ENCODE data around the gene PIKFYVE. TPM values are rescaled to one million over a fixed set of nuclear protein-coding genes. Genes with fewer than 3 reads are reported as not detected.
A peak's percentile ranks its signal among the peaks of the same experiment; 100 is the strongest.
"Not testable (repeated sequence)": the region's sequence is repeated elsewhere in the genome, so short reads cannot be mapped to it uniquely, and the experiment has no call there.

PIKFYVE gene, protein sequence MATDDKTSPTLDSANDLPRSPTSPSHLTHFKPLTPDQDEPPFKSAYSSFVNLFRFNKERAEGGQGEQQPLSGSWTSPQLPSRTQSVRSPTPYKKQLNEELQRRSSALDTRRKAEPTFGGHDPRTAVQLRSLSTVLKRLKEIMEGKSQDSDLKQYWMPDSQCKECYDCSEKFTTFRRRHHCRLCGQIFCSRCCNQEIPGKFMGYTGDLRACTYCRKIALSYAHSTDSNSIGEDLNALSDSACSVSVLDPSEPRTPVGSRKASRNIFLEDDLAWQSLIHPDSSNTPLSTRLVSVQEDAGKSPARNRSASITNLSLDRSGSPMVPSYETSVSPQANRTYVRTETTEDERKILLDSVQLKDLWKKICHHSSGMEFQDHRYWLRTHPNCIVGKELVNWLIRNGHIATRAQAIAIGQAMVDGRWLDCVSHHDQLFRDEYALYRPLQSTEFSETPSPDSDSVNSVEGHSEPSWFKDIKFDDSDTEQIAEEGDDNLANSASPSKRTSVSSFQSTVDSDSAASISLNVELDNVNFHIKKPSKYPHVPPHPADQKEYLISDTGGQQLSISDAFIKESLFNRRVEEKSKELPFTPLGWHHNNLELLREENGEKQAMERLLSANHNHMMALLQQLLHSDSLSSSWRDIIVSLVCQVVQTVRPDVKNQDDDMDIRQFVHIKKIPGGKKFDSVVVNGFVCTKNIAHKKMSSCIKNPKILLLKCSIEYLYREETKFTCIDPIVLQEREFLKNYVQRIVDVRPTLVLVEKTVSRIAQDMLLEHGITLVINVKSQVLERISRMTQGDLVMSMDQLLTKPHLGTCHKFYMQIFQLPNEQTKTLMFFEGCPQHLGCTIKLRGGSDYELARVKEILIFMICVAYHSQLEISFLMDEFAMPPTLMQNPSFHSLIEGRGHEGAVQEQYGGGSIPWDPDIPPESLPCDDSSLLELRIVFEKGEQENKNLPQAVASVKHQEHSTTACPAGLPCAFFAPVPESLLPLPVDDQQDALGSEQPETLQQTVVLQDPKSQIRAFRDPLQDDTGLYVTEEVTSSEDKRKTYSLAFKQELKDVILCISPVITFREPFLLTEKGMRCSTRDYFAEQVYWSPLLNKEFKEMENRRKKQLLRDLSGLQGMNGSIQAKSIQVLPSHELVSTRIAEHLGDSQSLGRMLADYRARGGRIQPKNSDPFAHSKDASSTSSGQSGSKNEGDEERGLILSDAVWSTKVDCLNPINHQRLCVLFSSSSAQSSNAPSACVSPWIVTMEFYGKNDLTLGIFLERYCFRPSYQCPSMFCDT (N-terminal part only)
- 10 to 100 TPM; 20.0 to 57.9 (median 26.1) TPM for total RNA-seq

GRCh38 chr2:208265801-208266552, at the start of gene PIKFYVE:
Gene PIKFYVE (plus strand): TSS chr2:208266255. CDS start chr2:208271520, 5,265 bp downstream.
- peak; percentile 78 to 98 (median 96) for ATAC-seq (replicated peaks in 6 of 8)
- 0 to 3% (median 0%) methylated on average over 1 to 10 of the region's 50 CpGs; no CpG with 5 or more reads in 4 of the 10 experiments for WGBS, 10 experiments
- H3K4me1 ChIP-seq (replicated peaks in 1 of 2): peaks cover 10% of the 10 kb centered on the region in 2 donors
- H3K4me3 ChIP-seq: peak within 1 kb of the TSS; percentile 69 to 88 (median 78)
- H3K27ac ChIP-seq: peak within 1 kb of the TSS; percentile 72 to 85
- in situ Hi-C loops (cut with MboI; ENCODE audit: low pct_unique_long_range_greater_than_20kb in 2 of 9, low sequenced_read_pairs in 9 of 9, unreplicated experiment in 9 of 9): loop anchor here in 3 of 9 experiments (25.0 kb wide), 1 partner anchor 154 kb away; the partner anchor contains the start of gene CRYGD (in 3 of the 3)

GRCh38 chr2:208221873-208222272, 44.2 kb upstream of the PIKFYVE start:
- ATAC-seq (replicated peaks in 6 of 8); in situ Hi-C loops (cut with MboI; ENCODE audit: low pct_unique_long_range_greater_than_20kb in 2 of 9, low sequenced_read_pairs in 9 of 9, unreplicated experiment in 9 of 9); H3K27ac ChIP-seq; H3K4me1 ChIP-seq (replicated peaks in 1 of 2); H3K4me3 ChIP-seq: not testable (repeated sequence)
- WGBS, 10 experiments: 83 to 100% (median 100%) methylated on average over 1 of the region's 3 CpGs; no CpG with 5 or more reads in 7 of the 10 experiments

DNA sequence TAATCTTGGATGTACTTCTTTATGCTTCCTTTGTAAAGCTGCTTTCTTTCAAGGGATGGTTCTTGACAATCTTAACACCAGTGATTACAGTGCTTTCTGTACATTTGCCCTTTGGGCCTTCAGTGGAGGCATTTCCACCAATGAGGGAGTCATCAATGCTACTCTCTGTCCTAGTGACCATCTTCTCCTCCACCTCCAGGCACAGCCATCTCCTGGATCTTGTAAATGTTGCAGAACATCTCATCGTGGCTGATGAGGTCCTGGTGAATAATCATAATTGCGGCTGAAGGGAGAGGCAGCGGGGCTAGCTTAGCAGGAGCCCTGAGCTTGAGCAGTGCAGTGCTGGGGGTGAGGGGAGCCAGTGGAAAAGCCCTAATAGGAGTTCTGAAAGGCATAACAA, 43.7 kb upstream of the PIKFYVE start:
- H3K4me1 ChIP-seq (replicated peaks in 1 of 2): no peaks in the 10 kb centered on the region
- in situ Hi-C loops (cut with MboI; ENCODE audit: low pct_unique_long_range_greater_than_20kb in 2 of 9, low sequenced_read_pairs in 9 of 9, unreplicated experiment in 9 of 9): no loop called here
- no peak overlapping the region for H3K4me3 ChIP-seq
- ATAC-seq (replicated peaks in 6 of 8): peak in 5 of 8 experiments; percentile 43 to 100 (median 65)
- WGBS, 10 experiments: 33 to 92% (median 72%) methylated on average over 1 to 3 of the region's 3 CpGs; no CpG with 5 or more reads in 6 of the 10 experiments
- no peak overlapping the region for H3K27ac ChIP-seq

DNA sequence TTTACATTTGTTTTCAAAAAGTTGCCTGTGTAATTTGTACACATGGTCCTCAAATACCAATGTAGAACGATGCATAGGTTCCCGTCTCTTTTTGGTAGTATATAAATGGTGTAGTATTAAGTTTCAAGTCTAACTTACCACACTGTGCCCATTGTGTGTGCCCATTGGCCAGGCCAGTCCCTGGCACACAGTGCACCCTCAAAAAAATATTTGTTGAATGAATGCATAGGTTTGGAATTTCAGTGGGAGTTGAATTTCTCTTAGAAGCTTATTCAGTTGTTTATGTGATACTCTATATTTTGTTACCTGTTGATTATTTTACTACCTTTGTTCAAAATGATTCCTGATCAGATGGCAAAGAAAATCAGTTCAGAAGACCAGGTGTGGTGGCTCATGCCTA, 41.3 kb upstream of the PIKFYVE start:
- no peak for ATAC-seq (replicated peaks in 6 of 8)
- in situ Hi-C loops (cut with MboI; ENCODE audit: low pct_unique_long_range_greater_than_20kb in 2 of 9, low sequenced_read_pairs in 9 of 9, unreplicated experiment in 9 of 9): no loop called here
- H3K4me3 ChIP-seq: no peak overlapping the region
- no peaks in the 10 kb centered on the region for H3K4me1 ChIP-seq (replicated peaks in 1 of 2)
- 86 to 100% (median 100%) methylated on average over 1 to 2 of the region's 2 CpGs; no CpG with 5 or more reads in 1 of the 10 experiments for WGBS, 10 experiments
- no peak overlapping the region for H3K27ac ChIP-seq

DNA sequence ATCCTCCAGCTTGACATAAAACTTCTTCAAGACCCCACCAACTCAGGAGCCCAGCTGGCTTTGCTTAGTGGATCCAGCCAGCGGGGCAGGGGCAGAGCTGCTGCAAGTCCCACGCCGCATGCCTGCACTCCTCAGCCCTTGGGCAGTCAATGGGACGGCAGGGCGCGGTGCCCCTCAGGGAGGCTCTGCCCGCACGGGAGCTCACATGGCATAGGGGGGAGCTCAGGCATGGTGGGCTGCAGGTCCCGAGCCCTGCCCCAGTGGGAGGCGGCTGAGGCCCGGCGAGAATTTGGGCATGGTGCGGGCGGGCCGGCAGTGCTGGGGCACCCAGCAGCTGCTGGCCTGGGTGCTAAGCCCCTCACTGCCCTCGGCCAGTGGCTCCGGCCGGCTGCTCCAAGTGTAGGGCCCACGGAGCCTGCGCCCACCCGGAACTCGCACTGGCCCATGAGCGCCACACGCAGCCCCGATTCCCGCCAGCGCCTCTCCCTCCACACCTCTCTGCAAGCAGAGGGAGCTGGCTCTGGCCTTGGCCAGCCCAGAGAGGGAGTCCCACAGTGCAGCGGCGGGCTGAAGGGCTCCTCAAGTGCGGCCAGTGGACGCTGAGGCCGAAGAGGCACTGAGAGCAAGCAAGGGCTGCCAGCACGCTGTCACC, 38.3 kb upstream of the PIKFYVE start:
- 60 to 100% (median 100%) methylated on average over 2 to 6 of the region's 33 CpGs; no CpG with 5 or more reads in 5 of the 10 experiments for WGBS, 10 experiments
- no peak for ATAC-seq (replicated peaks in 6 of 8)
- Histone ChIP-seq H3K4me1 (replicated peaks in 1 of 2) (no peaks in the 10 kb centered on the region), H3K4me3 (no peak overlapping the region), H3K27ac (no peak overlapping the region)
- in situ Hi-C loops (cut with MboI; ENCODE audit: low pct_unique_long_range_greater_than_20kb in 2 of 9, low sequenced_read_pairs in 9 of 9, unreplicated experiment in 9 of 9): no loop called here

DNA sequence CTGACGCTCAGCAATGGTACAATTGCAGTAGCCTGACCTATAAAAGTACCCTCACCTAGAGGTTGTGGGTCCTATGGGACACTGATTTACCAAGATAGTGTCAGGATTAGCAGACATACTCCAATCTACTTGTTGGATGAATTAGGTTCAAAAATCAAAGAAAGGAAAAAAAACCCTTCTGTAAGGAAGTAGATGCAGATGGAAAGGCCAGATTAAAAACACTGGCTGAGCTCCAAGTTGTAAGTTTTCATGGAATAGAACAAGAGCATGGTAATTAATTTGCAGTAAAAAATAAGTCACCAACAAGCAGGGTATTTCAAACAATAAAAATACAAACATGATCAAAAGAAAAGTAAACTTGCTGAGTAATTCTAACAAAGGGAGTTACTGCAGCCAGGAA, 37.6 kb upstream of the PIKFYVE start:
- H3K4me1 ChIP-seq (replicated peaks in 1 of 2): no peaks in the 10 kb centered on the region
- no peak for ATAC-seq (replicated peaks in 6 of 8)
- in situ Hi-C loops (cut with MboI; ENCODE audit: low pct_unique_long_range_greater_than_20kb in 2 of 9, low sequenced_read_pairs in 9 of 9, unreplicated experiment in 9 of 9): no loop called here
- 33 to 100% (median 80%) methylated on average over 1 of the region's 1 CpG; no CpG with 5 or more reads in 3 of the 10 experiments for WGBS, 10 experiments
- H3K27ac ChIP-seq: no peak overlapping the region
- H3K4me3 ChIP-seq: no peak overlapping the region

GRCh38 chr2:208234786-208235185, 31.3 kb upstream of the PIKFYVE start:
- WGBS, 10 experiments: 60 to 100% (median 100%) methylated on average over 1 of the region's 1 CpG; no CpG with 5 or more reads in 6 of the 10 experiments
- H3K4me1 ChIP-seq (replicated peaks in 1 of 2): no peaks in the 10 kb centered on the region
- no peak overlapping the region for H3K4me3 ChIP-seq
- peak in 1 of 8 experiments; percentile 16 for ATAC-seq (replicated peaks in 6 of 8)
- in situ Hi-C loops (cut with MboI; ENCODE audit: low pct_unique_long_range_greater_than_20kb in 2 of 9, low sequenced_read_pairs in 9 of 9, unreplicated experiment in 9 of 9): no loop called here
- H3K27ac ChIP-seq: no peak overlapping the region

DNA sequence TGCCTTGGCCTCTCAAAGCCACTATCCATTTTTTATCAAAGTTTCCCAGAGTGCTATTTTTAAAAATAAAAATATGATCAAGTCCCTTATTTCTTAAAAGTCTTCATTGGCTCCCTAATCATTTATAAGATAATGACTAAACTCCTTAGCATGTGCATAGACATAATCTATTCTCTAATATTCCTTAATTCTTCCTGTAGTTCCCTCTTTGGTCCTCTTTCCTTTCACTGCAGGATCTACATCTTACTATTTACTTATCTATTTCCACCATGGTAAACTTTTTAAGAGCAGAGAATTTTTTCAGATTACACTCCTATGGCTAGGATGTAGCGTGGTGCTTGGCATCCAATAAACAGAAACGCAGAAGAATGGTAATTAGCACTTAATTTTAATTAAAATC, 30.2 kb upstream of the PIKFYVE start:
- no peak for ATAC-seq (replicated peaks in 6 of 8)
- Histone ChIP-seq H3K27ac (no peak overlapping the region), H3K4me3 (no peak overlapping the region), H3K4me1 (replicated peaks in 1 of 2) (no peaks in the 10 kb centered on the region)
- 67 to 100% (median 90%) methylated on average over 2 of the region's 2 CpGs; no CpG with 5 or more reads in 1 of the 10 experiments for WGBS, 10 experiments
- in situ Hi-C loops (cut with MboI; ENCODE audit: low pct_unique_long_range_greater_than_20kb in 2 of 9, low sequenced_read_pairs in 9 of 9, unreplicated experiment in 9 of 9): no loop called here

DNA sequence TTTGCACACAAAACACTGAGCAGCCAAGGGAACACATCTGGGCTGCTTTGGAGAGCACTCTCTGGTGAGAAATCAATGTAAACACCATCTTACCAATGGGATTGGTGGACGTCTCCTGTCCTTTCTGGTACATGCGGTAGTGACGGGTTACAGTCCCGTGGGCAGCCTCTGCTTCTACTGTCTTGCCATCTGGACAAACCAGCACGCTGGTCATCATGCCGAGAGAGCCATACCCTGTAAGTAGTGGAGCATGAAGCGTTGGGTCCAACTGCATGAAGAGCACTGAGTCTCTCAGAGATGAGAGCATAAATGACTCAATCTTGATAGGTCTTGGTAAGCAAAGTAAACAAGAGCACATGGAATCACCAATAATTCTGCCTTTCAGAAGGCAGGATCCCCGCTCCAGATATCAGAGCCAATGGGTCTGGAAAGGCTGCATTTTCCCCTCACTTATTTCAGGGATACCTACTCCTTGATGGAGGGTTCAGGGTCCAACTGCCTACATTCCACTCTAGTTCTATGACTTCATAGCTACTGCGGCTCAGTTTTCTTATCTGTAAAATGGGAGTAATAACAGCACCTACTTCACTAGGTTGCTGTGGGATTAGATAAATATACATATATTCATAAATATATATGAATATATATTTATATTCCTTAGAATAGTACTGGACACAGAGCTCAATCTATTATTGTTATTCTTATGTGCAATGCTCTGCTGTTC, 26.1 kb upstream of the PIKFYVE start:
- in situ Hi-C loops (cut with MboI; ENCODE audit: low pct_unique_long_range_greater_than_20kb in 2 of 9, low sequenced_read_pairs in 9 of 9, unreplicated experiment in 9 of 9): loop anchor here in 1 of 9 experiments (10.0 kb wide), 1 partner anchor 65 kb away; no protein-coding TSS in a partner anchor
- WGBS, 10 experiments: 93 to 100% (median 100%) methylated on average over 2 to 9 of the region's 9 CpGs; no CpG with 5 or more reads in 3 of the 10 experiments

GRCh38 chr2:208240619-208241209, 25.3 kb upstream of the PIKFYVE start:
- no peak overlapping the region for H3K27ac ChIP-seq
- H3K4me1 ChIP-seq (replicated peaks in 1 of 2): no peaks in the 10 kb centered on the region
- H3K4me3 ChIP-seq: no peak overlapping the region
- in situ Hi-C loops (cut with MboI; ENCODE audit: low pct_unique_long_range_greater_than_20kb in 2 of 9, low sequenced_read_pairs in 9 of 9, unreplicated experiment in 9 of 9): loop anchor here in 1 of 9 experiments (10.0 kb wide), 1 partner anchor 66 kb away; no protein-coding TSS in a partner anchor
- 89 to 100% (median 100%) methylated on average over 1 to 3 of the region's 3 CpGs; no CpG with 5 or more reads in 3 of the 10 experiments for WGBS, 10 experiments
- no peak for ATAC-seq (replicated peaks in 6 of 8)

More for the DNA sequence above, 26.1 kb upstream of the PIKFYVE start:
- H3K4me1 ChIP-seq (replicated peaks in 1 of 2): no peaks in the 10 kb centered on the region
- H3K27ac ChIP-seq: no peak overlapping the region
- H3K4me3 ChIP-seq: no peak overlapping the region
- no peak for ATAC-seq (replicated peaks in 6 of 8)

Measured in motor neuron (in vitro differentiated cells).